Fibroblast of skin of back (primary cell): ENCODE data around the gene CCL4.
A peak's percentile ranks its signal among the peaks of the same experiment; 100 is the strongest.
"Not testable (repeated sequence)": the region's sequence is repeated elsewhere in the genome, so short reads cannot be mapped to it uniquely, and the experiment has no call there.

Source experiments
- DNase-seq: peaks from one replicate; pipeline ENCODE4 v3.0.0-alpha.2; 2013

The CCL4 gene

DNA sequence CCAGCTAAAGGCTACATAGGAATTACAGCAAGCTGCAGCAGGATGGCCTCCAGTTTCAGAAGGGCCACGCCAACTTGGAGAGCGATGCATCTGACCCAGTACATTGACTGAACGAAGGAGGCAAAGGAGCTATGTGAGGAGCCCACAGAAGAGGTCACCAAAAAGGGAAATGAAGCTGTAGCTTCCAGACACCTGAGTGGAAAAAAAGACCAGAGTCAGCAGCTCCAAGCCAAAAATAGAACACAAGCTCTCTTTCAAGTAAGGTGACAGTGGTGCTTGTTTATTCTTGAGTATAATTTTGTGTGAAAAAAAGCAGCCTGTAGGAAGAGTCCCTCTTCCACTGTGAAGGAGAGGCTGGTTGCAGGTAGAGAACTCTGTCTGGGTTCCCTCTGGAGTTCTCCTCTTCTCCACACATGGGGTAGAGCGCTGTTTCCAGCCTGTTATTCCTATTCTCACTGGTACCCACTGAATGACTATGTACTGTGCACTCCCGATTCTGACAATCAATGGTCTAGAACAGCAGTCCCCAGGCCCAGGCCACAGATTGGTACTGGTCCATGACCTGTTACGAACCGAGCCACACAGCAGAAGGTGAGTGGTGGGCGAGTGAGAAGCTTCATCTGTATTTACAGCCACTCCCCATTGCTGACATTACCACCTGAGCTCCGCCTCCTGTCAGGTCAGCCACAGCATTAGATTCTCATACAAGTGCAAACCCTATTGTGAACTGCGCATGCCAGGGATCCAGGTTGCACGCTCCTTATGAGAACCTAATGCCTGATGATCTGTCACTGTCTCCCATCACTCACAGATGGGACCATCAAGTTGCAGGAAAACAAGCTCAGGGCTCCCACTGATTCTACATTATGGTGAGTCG, 15.1 kb downstream of the CCL4 start:
- DNase-seq, result no peak

DNA sequence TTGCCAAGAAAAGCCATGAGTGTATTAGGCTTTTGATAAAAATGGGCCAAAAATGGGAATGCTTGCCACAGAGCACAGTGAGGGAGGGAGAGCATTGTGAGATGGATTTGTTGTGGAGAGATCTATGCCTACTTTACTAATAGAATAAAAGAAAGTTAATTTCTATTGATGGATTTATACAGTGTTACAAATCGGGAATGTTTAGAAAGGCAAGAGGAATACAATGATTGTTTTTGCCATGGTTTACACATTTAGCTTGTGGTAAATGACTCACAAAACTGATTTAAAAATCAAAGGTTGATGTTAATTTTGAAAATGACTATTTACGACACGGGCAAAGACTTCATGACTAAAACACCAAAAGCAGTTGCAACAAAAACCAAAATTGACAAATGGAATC, 16.6 kb downstream of the CCL4 start:
- no peak for DNase-seq

- not testable (repeated sequence) for DNase-seq
Measured at GRCh38 chr17:36121099-36121498, 17.5 kb downstream of the CCL4 start.

GRCh38 chr17:36123431-36123830, 19.8 kb downstream of the CCL4 start:
- no peak for DNase-seq

DNA sequence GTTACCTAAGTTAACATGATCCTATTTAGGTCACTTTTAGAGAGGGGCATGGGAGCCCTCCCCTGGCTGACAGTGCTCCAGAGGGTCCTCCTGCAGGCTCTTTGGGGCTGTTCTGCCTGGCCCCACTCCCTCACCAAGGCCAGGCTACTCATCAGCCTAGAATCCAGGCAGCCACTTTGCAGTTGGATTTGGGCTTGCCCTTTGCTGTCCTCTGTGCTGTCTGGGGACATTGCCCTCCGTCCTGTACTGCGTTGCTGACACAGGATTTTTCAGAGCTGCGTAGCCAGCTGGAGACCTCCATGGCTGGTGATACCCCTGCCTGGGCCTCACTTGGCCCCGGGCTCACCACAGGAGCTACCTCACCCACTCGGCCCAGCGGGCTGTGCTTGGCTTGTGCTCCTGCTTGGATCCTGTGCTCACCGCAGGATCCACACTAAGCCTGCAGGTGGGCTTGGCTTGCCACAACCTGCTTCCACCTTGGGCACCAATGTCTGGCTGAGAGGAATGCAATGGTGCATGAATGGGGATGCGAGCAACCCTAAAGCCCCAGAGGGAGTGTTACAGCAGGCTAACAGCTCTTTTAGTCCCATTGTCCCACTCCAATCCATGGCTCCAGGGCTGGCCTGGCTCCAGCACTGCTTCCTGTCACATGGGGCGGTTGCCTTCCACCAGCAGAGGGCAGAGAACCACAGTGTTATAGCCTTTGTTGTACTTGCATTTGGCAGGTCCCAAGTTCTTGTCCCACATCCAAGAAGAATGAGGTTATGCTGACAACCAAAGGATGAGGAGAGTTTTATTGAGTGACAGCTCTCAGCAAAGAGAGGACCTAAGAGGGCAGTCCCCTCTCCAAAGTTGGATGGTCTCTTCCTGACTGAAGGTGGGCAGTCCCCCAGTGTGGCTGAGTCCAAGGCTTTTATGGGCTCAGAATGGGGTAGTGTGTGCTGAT, 21.5 kb downstream of the CCL4 start:
- DNase-seq, result no peak

GRCh38 chr17:36127199-36127893, 23.7 kb downstream of the CCL4 start:
- no peak for DNase-seq

- no peak for DNase-seq
Measured at GRCh38 chr17:36127911-36128310, 24.3 kb downstream of the CCL4 start.

DNA sequence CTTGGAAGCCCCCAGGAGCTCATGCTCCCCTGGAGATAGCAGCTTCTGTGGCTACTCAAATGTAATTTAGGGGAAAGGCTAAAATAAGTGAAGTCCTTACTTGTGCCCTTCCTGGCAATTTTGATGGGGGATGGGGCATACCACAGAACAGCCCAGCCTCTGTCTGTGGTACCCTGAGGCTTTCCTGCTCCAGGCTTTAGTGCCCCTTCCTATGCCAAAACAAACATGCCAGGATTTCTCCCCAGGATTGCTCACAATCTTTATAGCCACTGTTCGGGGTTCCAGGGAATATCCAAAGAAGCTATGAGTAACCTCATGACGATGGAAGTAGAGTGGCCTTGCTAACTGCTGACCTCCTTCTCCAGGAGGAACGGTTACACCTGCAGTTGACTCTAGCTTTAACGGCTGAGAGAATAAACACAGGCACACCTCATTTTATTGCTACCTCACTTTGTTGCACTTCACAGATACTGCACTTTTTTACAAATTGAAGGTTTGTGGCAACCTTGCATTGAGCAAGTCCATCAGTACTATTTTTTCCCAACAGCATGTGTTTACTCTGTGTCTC, 24.9 kb downstream of the CCL4 start:
- peak; percentile 9 for DNase-seq

GRCh38 chr17:36129616-36130015, 26.0 kb downstream of the CCL4 start:
- no peak for DNase-seq

GRCh38 chr17:36130346-36130745, 26.7 kb downstream of the CCL4 start:
- no peak for DNase-seq

- DNase-seq, result no peak
Measured at GRCh38 chr17:36131421-36131820, 27.8 kb downstream of the CCL4 start.

DNA sequence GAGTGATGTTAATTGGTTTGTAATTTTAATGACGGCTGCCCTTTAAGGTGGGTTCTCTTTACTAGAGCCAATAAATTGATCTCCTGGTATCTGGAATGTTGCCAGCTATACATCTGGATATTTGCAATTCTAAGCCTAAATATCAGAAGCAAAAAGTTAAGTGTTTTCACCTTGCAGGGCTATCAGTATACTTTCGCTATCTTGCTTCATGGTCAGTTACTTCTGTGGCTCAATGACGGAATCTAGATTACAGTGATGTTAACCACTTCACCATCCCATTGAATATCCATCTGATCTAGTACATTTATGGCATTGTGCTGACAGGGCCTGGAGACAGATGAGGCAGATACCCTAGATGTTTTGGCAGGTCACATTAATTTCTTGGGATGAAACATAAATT, 28.3 kb downstream of the CCL4 start:
- DNase-seq, result no peak

- DNase-seq, result peak; percentile 15
Measured at GRCh38 chr17:36132421-36132831, 28.8 kb downstream of the CCL4 start.

DNA sequence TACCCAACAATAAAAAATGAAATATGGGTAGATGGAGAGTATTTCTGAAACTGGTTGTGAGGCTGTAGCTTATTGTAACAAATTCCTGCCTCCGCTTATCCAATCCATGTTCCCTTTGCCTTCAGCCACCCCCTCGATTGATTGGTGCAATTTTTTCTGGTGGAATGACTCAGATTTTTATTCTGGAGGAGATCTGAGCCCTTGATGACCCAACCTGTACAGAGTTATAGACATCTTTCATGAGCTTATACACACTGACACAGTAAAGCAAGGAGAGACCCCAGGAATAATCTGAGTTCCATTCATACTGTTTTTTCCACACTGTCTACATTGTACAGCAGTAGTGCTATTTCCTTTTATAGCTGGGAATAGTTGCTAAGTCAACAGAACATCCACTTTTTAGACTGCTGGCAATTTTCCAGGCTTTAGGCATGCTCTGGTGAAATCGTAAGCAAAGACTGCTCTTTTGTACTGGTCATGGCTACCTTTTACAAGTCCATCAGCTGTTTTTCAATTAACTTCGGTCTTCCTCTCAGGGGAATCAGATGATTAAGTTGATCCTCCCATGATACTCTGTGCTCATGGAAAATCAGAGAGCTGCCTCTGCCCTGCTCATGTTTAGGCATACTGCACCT, 30.1 kb downstream of the CCL4 start:
- peak; percentile 30 for DNase-seq

GRCh38 chr17:36135465-36135864, 31.8 kb downstream of the CCL4 start:
- DNase-seq, result no peak

DNA sequence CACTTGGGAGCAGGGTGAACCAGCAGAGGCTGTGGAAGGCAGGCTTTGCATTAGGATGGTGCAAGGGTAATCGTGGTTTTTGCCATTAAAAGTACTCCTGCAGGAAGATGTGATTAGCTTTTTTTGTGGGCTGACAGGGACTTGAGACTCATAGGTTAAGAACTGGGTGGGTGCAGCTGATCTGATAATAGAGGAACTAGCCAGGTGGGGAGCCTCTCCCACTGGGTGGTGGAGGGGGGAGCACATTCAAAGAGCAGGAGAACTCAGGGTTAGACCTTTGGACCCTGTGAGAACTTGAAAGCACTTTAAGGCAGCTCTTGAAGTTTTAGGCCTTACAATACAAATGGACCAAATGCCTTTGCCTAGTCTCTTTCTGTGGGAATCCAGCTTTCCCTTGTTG, 32.4 kb downstream of the CCL4 start:
- DNase-seq, result no peak

GRCh38 chr17:36136439-36136838, 32.8 kb downstream of the CCL4 start:
- no peak for DNase-seq

GRCh38 chr17:36142235-36142634, 38.6 kb downstream of the CCL4 start:
- no peak for DNase-seq

DNA sequence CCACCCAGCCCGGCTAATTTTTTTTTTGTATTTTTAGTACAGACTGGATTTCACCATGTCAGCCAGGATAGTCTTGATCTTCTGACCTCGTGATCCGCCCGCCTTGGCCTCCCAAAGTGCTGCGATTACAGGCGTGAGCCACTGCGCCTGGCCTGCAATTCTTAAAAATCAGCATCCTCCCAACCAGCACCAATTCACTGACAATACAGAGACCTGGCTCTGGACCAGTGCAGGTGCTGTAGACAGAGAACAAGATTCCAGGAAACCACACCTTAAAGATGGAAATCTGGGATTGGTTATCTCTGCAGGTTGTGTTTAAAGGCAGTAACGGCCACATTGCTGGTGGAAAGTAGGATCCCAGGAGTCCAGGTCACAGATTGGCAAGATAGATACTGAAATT, 39.2 kb downstream of the CCL4 start:
- DNase-seq, result no peak

GRCh38 chr17:36144014-36144413, 40.4 kb downstream of the CCL4 start:
- no peak for DNase-seq

GRCh38 chr17:36144981-36145729, 41.5 kb downstream of the CCL4 start:
- no peak for DNase-seq
